Upper lobe of left lung (tissue), 4 donors: ENCODE results near the gene CFTR.

ENCODE experiments used
- CTCF ChIP-seq, 6 experiments: fragments of 450-650 bp in 4 of 6; fragments of 200-600 bp in 2 of 6; sonication (generic) in 2 of 6; IDR thresholded peaks; one replicate each; pipeline ENCODE4 v1.5.1; 2016 to 2019; ENCODE audit warnings: antibody characterized with exemption in 6 of 6
- POLR2A ChIP-seq, 4 donors: fragments of 450-650 bp; IDR thresholded peaks; one replicate each; pipeline ENCODE4 v1.5.1; 2016 to 2017; ENCODE audit warnings: antibody characterized with exemption in 4 of 4, mild to moderate bottlenecking in 2 of 4
- POLR2AphosphoS5 ChIP-seq, 2 donors: sonication (generic); formaldehyde crosslinking; IDR thresholded peaks; one replicate each; pipeline ENCODE4 v1.5.1; 2017; ENCODE audit warnings: antibody characterized with exemption in 2 of 2

GRCh38 chr7:117690147-117690546, 210.3 kb downstream of the CFTR start:
- TF ChIP-seq CTCF (IDR thresholded peaks at IDR 0.05), result no peak
- TF ChIP-seq POLR2A (IDR thresholded peaks at IDR 0.05), result no peak
- no peak for TF ChIP-seq POLR2AphosphoS5 (IDR thresholded peaks at IDR 0.05)
